GM19467 (cell line): Measurements from ENCODE around the gene LAIR2.
A peak's percentile ranks its signal among the peaks of the same experiment; 100 is the strongest.

Experiments
- ATAC-seq: cut with Tn5 transposase; IDR thresholded peaks from one replicate; pipeline ENCODE4 v1.9.1; 2021; ENCODE audit warnings: mild to moderate bottlenecking, moderate library complexity; ENCODE audit not compliant: unreplicated experiment

Gene LAIR2

GRCh38 chr19:54502518-54503048 is at the start of gene LAIR2:
Gene LAIR2, plus strand, starts transcription at chr19:54502831. Its CDS starts 88 bp downstream, at chr19:54502919.
- ATAC-seq = no peak

GRCh38 chr19:54453921-54454780 is 48.5 kb upstream of the LAIR2 start:
- ATAC-seq = no peak

GRCh38 chr19:54454781-54455675 is 47.6 kb upstream of the LAIR2 start:
- ATAC-seq = no peak

GRCh38 chr19:54455786-54456422 is 46.7 kb upstream of the LAIR2 start:
- no peak for ATAC-seq

GRCh38 chr19:54456423-54457373 is 45.9 kb upstream of the LAIR2 start:
- no peak for ATAC-seq

GRCh38 chr19:54457773-54458647 is 44.6 kb upstream of the LAIR2 start:
- ATAC-seq = no peak

- ATAC-seq = no peak
Measured at GRCh38 chr19:54458648-54459281, 43.9 kb upstream of the LAIR2 start.

GRCh38 chr19:54459282-54460229 is 43.1 kb upstream of the LAIR2 start:
- ATAC-seq = no peak

- no peak for ATAC-seq
Measured at GRCh38 chr19:54460230-54461005, 42.2 kb upstream of the LAIR2 start.

- ATAC-seq = no peak
Measured at GRCh38 chr19:54461210-54461609, 41.4 kb upstream of the LAIR2 start.

GRCh38 chr19:54461613-54462012 is 41.0 kb upstream of the LAIR2 start:
- no peak for ATAC-seq

- ATAC-seq = no peak
Measured at GRCh38 chr19:54462047-54462654, 40.5 kb upstream of the LAIR2 start.

- ATAC-seq = peak; percentile 11
Measured at GRCh38 chr19:54462655-54463530, 39.7 kb upstream of the LAIR2 start.

- peak; percentile 49 for ATAC-seq
Measured at GRCh38 chr19:54463531-54464043, 39.0 kb upstream of the LAIR2 start, which contains the start of gene LENG9. Gene LENG9, minus strand, starts transcription at chr19:54463778. Its CDS starts 252 bp downstream, at chr19:54463526.
